GM18870 (cell line): ENCODE measurements around the gene IFT80.
"Not testable (repeated sequence)": the region's sequence is repeated elsewhere in the genome, so short reads cannot be mapped to it uniquely, and the experiment has no call there.

ENCODE experiments used
- ATAC-seq: cut with Tn5 transposase; IDR thresholded peaks from one replicate; pipeline ENCODE4 v1.9.1; 2021; ENCODE audit warnings: moderate library complexity; ENCODE audit not compliant: unreplicated experiment

The IFT80 gene

DNA sequence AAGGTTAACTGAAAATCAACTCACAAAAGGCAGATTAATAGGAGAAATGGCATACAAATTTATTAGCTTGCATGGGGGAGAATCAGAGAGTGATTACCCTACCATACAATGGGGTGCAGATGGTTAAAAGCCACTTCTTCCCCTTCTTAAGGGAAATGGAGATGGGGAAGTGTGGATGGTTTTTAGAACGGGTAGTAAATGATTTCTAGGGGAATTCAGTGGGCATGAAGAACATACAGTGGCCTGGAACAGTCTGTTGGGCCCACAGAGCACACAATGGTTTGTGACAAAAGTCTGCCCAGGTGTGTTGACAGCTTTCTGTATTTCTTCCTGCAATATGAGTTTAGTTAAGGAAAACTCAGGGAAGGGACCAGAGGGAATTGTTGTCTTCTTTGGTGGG lies 112.8 kb downstream of the IFT80 start:
- no peak for ATAC-seq

DNA sequence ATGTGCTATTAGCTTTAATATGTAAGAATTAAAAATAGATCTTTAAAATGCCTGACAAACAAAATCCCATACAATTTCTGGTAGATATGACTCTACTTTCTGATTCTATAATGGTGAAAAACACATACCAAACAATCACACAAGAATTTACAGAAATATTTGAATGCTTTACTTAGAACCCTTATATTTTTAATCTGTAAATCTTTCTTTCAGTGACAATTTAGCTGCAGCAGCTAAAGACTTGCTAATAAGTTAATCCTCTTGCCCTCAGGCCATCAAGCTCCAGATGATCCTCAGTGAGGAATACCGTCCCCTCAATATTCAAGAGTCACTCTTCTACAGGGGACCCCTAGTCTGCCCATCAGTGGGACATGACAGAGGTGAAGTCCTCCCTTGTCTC lies 118.2 kb downstream of the IFT80 start:
- no peak for ATAC-seq

DNA sequence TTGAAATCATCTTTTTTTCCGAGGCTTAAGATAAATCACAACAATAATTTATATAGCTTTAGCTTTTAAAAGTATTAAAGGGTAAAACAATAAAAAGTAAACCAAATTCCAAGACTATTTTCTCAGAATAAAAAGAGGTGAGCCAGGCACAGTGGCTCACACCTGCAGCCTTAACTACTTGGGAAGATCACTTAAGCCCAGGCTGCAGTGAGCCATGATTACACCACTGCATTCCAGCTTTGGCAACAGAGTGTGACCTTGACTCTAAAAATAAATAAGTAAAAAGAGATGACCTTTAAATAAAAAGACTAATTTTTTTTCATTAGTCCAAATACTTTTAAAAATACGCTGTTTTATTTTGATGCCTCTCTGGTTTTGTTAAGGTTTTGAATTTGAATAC lies 119.4 kb downstream of the IFT80 start:
- no peak for ATAC-seq

DNA sequence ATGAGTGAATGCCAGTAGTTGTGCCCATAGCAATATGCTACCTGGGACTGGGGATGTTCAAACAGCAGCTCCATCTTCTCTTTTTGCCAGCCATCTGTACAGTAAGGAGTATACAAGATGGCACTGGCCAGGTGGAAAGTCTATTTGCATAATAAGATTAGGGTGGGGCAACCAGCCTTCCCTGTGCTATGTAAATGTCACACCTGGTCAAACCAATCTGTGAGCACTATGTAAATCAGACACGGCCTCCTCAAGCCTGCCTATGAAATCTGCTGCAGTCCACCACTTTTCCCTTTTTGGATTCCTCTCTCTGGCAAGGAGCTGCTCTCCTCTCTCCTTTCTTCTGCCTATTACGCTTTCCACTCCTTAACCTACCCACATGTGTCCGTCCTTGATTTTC lies 120.8 kb downstream of the IFT80 start:
- ATAC-seq: no peak

DNA sequence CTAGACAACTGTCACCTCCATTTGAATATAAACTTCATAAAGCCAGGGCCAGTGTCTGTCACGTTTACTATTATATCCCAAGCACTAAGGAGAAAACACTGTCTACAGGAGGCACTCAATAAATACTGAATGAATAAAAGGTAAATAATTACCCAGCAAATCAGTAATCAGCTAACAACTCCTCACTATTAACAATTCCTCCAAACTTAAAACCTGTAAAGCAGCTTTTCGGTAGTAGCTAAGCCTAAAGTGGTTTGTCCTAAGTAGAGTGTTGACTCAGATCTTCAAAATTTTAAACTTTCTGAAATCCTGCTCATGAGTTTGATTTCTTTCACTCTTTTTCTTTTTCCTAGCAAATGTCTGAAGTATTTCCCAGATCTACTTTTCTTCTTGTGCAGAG lies 133.9 kb downstream of the IFT80 start:
- no peak for ATAC-seq

DNA sequence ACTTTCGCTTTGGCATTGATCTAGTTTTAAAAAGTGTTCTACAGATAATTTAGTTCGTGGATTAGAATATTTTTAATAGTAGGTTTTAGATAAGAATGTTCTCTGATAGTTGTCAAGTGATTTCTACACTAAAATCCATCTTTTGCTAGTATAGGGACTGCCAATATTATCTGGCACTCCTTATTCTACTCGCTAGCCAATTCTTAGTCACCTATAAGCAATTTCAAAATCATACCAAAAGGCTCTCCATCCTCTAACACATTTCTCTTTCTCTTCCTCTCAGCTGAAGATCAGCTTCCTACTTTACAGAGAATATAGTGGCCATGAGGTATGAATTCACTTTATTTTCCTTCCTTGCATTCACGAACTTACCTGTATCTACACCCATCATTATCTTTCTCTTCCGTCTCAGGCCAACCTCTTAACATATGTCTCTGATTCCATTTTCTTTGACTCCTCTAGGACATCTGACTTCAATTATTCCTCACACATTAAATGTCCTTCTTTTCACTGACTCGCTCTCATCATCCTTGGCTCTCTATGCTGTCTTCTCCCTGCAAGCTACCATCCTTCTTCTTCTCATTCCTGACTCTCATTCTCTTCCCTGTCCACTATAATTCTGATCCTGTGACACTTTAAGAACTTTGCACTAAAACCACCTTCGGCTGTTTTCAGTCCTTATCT lies 138.3 kb downstream of the IFT80 start:
- no peak for ATAC-seq

DNA sequence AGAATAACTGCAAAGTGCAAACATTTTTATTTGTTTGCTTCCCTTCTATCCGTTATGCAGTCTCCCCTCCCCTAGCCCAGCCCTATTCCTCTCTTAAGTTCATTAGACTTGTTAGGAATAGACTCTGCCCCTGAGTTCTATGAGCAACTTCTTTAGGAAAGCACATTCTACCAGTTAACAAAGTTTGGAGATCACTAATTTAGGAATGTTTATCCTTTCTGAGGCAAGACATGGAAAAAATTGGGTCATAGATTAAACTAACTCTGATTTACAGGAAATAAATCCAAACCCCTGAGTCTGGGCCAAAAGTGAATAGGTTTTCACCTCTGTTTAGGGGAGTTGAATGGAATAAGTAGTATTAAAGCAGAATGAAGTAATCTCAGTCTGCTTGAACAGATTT lies 139.4 kb downstream of the IFT80 start:
- no peak for ATAC-seq

DNA sequence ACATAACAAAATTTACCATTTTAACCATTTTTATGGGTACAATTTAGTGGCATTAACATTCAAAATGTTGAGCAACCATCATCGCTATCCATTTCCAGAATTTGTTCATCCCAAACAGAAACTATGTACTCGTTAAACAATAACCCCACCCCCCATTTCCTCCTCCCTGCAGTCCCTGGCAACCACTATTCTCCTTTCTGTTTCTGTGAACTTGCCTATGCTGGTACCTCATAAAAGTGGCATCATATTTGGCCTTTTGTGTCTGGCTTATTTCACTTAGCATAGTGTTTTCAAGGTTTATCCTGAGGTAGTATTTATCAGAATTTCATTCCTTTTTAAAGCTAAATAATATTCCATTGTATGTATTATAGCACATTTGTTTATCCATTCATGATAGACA lies 141.4 kb downstream of the IFT80 start:
- no peak for ATAC-seq

DNA sequence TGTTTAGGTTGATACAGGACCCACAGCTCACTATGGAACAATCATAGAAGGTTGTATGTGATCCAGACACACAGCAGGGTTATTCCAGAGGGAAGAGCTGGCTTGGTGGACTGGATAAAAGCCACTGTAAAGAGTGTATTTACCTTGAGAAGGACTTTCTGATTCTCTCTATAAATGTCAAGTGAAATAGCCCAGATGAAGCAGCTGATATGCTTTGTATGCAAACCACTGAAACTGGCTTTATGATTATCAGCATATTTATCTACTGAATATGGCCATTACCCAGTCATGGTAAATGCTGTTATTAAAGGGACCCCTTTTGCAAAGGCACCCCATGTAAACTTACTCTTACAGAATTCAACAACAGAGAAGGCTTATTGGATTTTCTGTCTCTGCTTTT lies 145.7 kb downstream of the IFT80 start:
- ATAC-seq: no peak

DNA sequence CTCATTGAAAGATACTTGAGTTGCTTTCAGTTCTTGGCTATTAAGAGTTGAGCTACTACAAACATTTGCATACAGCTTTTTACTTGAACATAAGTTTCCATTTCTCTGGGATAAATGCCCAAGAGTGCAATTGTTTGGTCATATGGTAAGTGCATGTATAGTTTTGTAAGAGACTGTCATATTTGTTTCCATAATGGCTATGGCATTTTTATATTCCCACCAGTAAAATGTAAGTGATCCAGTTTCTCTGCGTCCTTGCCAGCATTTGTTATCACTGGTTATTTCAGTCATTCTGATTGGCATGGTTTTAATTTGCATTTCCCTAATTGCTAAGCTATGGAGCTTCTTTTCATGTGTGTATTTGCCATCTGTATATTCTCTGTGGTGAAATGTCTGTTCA lies 151.3 kb downstream of the IFT80 start:
- no peak for ATAC-seq

DNA sequence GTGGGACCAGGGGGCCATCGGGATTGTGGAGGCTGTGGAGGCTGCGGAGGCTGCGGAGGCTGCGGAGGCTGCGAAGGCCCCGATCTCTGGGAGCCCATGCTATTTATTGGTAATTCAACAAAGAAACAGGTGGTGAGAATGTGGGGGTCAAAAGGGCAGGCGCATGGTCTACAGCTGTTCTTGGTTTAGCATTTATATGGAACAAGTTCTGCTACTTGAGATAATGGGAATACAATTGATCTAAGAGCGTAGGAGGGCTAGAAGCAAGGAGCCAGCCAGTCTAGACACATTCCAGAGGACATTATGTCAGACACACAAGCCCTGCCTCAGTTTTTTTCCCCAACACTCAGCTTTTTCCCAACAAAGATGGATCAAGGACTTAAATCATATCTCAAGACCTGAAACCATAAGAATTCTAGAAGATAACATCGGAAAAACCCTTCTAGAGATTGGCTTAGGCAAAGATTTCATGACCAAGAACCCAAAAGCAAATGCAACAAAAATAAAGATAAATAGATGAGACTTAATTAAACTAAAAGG lies 153.7 kb downstream of the IFT80 start:
- no peak for ATAC-seq

DNA sequence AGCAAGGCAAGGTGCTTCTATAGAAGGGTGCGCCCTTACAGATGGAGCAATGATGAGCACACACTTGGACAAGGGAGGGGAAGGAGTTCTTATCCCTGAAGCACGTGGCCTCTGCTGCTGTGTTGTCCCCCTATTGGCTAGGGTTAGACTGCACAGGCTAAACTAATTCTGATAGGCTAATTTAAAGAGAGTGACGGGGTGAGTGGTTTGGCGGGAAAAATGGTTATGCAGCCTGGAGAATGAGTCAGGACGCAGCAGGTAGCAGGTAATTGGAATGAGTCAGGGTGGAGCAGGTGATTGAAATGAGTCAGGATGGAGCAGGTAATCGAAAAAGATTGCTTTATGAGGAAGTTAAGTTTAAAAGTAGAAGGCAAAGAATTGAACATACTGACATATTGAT lies 158.3 kb downstream of the IFT80 start:
- not testable (repeated sequence) for ATAC-seq

DNA sequence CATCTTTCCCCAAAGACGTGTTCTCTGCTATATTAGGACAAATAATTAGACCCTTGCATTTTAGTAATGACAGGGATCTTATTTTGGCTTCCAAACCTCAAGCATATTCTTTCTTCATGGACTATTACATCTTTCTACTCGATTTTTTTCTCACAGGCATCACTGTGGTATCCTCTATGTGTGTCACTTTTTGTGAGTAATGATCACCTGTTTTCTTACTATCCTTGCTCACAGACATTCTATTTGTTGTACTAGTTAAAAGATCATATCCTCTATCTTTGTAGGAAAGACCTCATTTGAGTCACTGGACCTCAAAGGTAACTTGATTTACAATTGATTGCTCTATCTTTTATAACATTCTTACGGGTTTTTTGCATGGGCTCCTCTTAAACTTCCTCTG lies 167.0 kb downstream of the IFT80 start:
- no peak for ATAC-seq

DNA sequence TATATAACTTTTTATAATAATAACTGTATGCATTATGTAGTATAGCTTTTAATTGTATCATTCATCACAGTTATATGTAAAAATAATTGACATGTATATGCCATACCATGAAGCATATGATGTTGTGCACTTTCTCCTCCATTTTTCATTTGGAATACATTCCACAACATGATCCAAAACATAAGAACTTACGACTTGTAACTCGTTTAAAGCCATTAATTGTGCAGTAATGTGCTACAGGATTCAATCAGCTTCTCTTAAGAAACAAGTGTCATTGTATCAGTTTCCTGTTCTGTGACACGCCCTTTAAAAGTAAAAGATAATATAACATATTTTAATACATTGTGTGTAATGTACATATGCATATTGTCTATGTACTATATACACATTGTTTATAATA lies 171.6 kb downstream of the IFT80 start:
- ATAC-seq: no peak

DNA sequence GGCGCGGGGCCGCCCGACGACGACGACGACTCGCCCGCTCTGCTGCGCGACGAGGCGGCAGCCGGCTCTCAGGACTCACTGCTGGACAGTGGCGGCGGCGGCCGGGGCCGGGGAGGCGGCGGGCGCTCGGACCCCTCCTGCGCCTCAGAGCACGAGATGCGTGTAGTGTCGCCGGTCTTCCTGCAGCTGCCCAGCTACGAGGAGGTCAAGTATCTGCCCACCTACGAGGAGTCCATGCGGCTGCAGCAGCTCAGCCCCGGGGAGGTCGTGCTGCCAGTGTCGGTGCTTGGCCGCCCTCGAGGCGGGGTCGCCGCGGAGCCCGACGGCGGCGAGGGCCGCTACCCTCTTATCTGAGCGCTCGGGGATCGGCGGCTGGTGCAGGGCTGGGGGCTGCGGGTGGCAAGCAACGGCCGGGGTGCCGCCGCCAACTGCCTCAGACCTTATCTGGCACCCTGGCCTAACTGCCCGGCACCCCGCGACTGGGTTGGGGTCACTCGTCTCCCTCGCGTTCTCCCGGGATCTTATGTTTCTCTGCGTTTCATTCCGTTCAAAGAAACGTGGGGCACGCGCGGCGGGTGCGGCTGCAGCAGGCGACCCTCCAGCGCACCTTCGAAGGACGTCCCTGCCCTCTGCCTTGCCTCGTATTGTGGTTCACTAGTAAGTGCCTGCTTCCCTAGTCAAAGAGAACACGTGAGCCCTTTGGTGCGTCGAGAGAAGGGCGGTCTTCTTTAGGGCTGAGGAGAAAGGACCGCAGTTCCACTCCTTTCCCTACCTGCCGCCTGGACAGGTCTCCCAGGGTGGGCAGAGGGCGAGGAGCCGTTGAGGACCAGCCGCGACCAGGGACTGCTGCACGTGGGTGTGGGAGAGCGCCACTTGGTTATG lies 172.8 kb downstream of the IFT80 start:
- no peak for ATAC-seq

DNA sequence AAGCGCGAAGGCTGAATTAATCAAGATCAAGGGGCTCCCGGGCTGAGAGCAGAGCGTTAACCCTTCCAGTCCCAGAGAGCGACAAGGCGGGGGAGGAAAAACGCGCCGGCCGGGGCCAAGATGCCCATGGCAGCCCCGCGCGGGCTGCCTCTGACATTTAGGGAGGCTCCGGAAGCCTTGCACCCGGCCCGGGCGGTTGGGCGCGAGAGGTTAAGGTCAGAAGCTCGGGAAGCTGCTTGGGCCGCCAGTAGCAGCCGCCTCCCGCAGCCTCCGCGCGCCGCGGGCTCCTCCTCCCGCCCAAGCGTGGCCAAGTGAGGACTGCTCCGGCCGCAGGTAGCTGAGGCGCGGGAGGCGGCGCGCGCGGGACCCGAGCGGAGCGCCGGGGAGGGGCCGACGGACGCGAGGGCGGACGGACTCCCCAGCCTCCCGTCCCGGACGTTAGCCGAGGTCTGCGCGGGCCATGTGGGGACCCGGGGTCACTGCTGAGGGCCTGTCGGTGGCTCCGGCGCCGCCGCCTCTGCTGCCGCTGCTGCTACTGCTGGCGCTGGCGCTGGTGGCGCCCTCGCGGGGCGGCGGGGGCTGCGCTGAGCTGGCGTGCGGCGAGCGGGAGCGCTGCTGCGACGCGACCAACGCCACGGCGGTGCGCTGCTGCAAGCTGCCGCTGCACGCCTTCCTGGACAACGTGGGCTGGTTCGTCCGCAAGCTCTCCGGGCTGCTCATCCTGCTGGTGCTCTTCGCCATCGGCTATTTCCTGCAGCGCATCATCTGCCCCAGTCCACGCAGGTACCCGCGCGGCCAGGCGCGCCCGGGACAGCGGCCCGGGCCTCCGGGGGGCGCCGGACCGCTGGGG lies 173.6 kb downstream of the IFT80 start, which contains the start of gene C3orf80:
Gene C3orf80, plus strand, starts transcription at position 247 of the 850 bp plus-strand sequence. Its CDS starts 214 bp downstream, at position 461.
- ATAC-seq: no peak

DNA sequence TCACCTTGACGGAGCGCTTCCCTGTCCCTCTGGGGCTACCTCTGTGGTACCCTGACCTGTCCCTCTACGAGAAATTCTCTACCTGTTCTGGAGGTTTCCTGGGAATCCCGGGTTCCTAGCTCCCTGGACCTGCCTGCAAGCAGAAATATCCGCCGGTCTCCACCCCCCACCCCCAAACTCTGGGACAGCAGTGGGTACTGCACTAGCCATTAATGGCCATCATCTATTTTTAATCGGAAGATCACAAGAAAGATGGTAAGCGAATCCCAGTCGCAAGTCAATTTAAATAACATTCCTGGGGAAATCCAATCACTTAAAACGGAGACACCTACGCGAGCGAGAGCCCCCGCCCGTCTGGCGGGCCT lies 174.2 kb downstream of the IFT80 start:
- no peak for ATAC-seq

DNA sequence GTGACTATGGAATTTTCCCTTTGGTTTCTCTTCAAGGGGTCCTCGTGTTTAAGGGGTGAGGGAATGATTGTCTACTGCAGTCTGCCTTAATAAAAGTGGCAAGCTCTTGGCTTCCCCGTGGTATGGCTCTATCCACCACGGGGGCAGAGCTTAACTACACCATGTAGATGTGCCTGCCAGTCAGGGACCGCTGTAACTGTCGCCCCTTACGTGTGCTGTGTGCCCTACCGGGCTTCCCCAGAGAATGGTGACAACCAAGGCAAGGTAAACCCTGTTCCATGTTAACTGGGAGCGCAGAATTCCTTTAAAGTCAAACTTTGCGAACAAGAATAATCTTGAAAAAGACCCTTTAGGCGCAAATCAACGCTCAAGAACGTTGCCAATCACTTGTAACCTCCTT lies 174.8 kb downstream of the IFT80 start:
- ATAC-seq: no peak

DNA sequence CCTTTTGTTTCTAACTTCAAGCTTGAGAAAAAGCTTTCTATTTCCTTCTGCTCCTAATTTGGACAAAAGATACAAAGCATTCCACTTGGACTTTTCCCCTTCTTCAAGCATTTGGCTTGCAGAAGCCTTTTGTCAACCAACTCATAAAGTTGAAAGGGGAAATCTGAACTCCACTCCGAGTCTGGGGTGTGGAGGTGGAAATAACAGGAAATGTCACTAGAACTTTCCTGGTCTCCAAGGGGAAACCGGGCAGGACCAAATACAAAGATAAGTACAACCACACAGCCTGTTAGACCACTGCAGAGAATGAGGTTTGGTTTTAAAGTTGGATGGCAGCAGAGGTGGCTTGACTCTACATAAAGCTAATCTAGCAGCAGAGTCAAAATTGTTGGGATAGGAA lies 178.0 kb downstream of the IFT80 start:
- no peak for ATAC-seq

DNA sequence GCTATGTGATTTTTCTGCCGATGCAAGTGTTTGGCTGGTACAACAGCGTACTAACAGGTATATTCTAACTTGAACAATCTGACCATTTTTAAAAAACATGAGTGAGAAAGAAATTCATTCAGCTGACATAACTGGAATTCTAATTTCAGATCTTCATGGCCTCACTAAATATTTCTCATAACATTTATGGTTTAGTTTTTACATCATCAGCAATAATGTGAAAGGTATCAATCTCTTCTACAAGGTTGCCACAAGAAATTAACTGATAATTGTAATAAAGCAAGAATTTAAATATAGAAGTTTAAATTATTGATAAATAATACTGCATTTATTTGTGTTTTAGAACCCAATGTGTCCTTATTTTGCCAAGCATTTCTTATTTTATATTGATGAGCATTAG lies 179.0 kb downstream of the IFT80 start:
- no peak for ATAC-seq

DNA sequence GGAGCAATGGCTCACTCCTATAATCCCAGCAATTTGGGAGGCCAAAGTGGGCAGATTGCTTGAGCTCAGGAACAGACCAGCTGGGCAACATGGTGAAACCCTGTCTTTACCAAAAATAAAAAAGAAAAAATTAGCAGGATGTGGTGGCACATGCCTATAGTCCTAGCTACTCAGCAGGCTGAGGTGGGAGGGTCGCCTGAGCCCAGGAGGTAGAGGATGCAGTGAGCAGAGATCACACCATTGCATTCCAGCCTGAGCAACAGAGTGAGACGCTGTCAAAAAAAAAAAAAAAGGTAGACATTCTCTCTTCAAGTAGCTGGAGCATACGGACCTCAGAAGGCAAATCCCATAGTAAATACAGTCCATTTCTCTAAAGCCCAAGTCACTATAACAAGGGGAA lies 180.9 kb downstream of the IFT80 start:
- no peak for ATAC-seq
